ENCODE measurements around the gene FTSJ1. TPM values are rescaled to one million over a fixed set of nuclear protein-coding genes. Genes with fewer than 3 reads are reported as not detected.

Gene FTSJ1
- total and polyA plus RNA-seq, 3 donors from 2014 or later = 38.0 to 50.9 (median 46.4) TPM

DNA sequence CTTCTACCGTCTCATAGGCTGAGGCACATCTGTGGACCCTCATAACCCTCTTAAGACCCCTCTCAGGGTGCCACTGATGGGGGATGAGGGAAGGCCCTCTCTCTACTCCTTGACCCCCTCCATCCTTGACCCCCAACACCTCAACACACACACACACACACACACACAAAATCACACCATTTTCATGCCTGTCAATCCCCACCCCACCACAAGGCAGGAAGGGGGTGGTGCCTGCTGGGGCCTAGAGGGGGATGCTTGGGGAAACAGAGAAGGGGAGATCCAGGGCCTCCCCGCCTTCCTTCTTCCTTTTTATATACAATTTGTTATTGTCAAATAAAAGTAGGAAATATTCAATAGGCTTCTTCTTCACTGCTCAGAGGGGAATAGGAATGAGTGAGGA, 44.5 kb downstream of the FTSJ1 start:
- TF ChIP-seq CTCF (IDR thresholded peaks at IDR 0.05) (no peak), POLR2A (IDR thresholded peaks at IDR 0.05) (no peak)
- H3K27me3 ChIP-seq = no peaks in the 10 kb centered on the region
- H3K36me3 ChIP-seq (ENCODE audit: low read depth, missing control alignments) = no peaks in the 10 kb centered on the region
- WGBS, 2 donors = 100% methylated on average over 1 to 2 of the region's 2 CpGs
- DNase-seq = no peak
- H3K4me1 ChIP-seq = peaks cover 3% of the 10 kb centered on the region
- H3K4me3 ChIP-seq = no peak overlapping the region
- H3K9me3 ChIP-seq = no peaks in the 10 kb centered on the region
- H3K27ac ChIP-seq = no peak overlapping the region
- intact Hi-C loops (cut with DNase I; ENCODE audit: low total_unique reads) = no loop called here

- DNase-seq = no peak
- TF ChIP-seq POLR2A (IDR thresholded peaks at IDR 0.05) = no peak
- no peak for TF ChIP-seq CTCF (IDR thresholded peaks at IDR 0.05)
- Histone ChIP-seq H3K27me3 (no peaks in the 10 kb centered on the region), H3K4me1 (peaks cover 3% of the 10 kb centered on the region), H3K9me3 (no peaks in the 10 kb centered on the region), H3K27ac (no peak overlapping the region), H3K4me3 (no peak overlapping the region), H3K36me3 (ENCODE audit: low read depth, missing control alignments) (no peaks in the 10 kb centered on the region)
- intact Hi-C loops (cut with DNase I; ENCODE audit: low total_unique reads) = no loop called here
- 17 to 29% methylated on average over 1 to 2 of the region's 2 CpGs for WGBS, 2 donors
Measured at GRCh38 chrX:48520976-48521352, 45.0 kb downstream of the FTSJ1 start.

DNA sequence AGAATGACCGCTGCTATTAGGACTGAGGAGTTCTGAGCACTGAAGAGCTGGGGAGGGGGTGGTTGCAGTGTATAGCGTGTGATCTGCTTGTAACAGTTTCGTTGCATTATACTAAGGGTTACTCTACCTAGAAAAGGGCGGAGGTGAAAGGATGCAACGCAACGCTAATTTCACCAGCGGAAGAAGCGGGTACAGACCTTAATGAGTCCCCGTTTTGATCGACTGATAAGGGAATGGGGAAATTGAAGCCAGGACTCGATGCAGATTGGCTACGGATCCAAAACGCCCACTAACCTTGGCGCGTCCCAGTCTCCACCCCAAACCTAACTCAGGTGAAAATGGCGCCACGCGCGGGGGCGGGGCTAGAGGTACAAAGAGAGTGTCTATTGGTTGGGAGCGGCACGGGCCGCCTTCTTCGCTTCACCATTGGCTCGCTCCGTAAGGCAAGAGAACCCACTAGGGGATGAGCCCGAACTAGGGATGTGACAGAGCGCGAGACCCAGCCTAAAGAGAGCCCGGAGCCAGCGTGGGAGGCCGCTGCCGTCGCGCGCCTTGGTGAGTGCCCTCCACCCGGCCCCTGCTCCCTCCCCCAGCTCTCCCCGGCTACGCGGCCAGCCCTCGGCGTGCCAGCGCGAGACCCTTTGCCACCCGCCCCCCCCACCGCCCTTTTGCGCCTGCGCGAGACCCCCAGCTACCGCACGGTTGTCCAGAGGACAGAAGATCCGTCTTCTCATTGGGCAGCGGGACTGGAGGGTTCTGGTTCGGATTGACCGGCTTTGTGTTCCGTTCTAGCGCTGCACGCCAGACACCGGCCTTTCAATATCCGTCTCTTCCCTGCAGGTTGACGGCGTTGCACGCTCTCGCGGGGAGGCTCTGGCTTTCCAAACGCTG, 45.6 kb downstream of the FTSJ1 start, which contains the start of gene EBP:
TSS of gene EBP (plus strand) at position 456 of the 891 bp plus-strand sequence. CDS start 1,964 bp downstream, outside the sequence.
- 2% methylated on average over 17 to 24 of the region's 66 CpGs for WGBS, 2 donors
- no peaks in the 10 kb centered on the region for H3K36me3 ChIP-seq (ENCODE audit: low read depth, missing control alignments)
- no peaks in the 10 kb centered on the region for H3K27me3 ChIP-seq
- peaks cover 3% of the 10 kb centered on the region for H3K4me1 ChIP-seq
- peak within 1 kb of the TSS; percentile 58 to 65 for H3K4me3 ChIP-seq
- DNase-seq = peak; percentile 92
- TF ChIP-seq CTCF (IDR thresholded peaks at IDR 0.05) = no peak
- no peak for TF ChIP-seq POLR2A (IDR thresholded peaks at IDR 0.05)
- peak within 1 kb of the TSS in 1 of 2 donors; percentile 59 for H3K27ac ChIP-seq
- intact Hi-C loops (cut with DNase I; ENCODE audit: low total_unique reads) = no loop called here
- no peaks in the 10 kb centered on the region for H3K9me3 ChIP-seq

- DNase-seq = no peak
- H3K36me3 ChIP-seq (ENCODE audit: low read depth, missing control alignments) = no peaks in the 10 kb centered on the region
- peak overlapping the region; percentile 58 to 65 for H3K4me3 ChIP-seq
- intact Hi-C loops (cut with DNase I; ENCODE audit: low total_unique reads) = no loop called here
- no peaks in the 10 kb centered on the region for H3K9me3 ChIP-seq
- TF ChIP-seq POLR2A (IDR thresholded peaks at IDR 0.05) (no peak), CTCF (IDR thresholded peaks at IDR 0.05) (no peak)
- peak overlapping the region in 1 of 2 donors; percentile 59 for H3K27ac ChIP-seq
- peaks cover 3% of the 10 kb centered on the region for H3K4me1 ChIP-seq
- 0 to 5% methylated on average over 2 to 6 of the region's 10 CpGs for WGBS, 2 donors
- H3K27me3 ChIP-seq = no peaks in the 10 kb centered on the region
Measured at GRCh38 chrX:48522291-48522690, 46.3 kb downstream of the FTSJ1 start.
